Inflammatory macrophage treated with lipopolysaccharide for 1 hour (primary cell): ENCODE results near the gene ZNF283.
"Not testable (repeated sequence)": the region's sequence is repeated elsewhere in the genome, so short reads cannot be mapped to it uniquely, and the experiment has no call there.

Experiments used
- DNase-seq, 2 donors: peaks; one replicate each; pipeline ENCODE4 v3.0.0-alpha.2; 2020 to 2022

The ZNF283 gene

DNA sequence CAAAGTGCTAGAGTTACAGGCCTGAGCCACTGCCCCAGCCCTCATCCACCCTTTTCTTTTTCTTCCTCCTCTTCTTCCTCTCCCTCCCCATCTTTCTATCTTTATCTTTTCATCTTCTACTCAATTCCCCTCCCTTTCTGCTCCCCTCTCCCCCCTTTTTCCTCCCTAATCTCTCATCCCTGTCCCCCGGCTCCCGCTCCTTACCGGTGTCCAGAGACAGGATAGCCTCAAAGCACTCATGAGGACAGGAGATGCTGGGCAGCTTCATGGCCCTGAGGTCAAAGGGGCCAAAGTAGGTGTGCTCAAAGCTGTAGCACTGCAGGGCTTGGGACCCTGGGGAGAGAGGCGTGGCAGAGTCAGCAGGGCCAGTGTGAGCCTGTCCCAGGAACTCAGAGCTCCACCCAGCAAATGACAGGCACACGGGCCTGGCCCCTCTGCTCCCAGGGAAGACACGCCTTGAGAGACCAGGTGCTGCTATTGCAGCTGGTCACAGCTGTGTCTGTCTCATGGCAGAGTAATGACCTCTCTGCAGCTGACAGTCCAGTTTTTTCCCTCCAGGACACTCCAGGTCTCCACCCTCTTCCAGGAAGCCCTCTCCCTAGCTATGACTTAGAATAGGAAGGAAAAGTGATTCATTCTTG lies 27.5 kb upstream of the ZNF283 start:
- no peak for DNase-seq

GRCh38 chr19:43802216-43802951 lies 24.7 kb upstream of the ZNF283 start, which contains the start of gene LYPD5:
Gene LYPD5, minus strand, starts transcription at chr19:43802447. Its CDS starts 67 bp downstream, at chr19:43802380.
- no peak for DNase-seq

DNA sequence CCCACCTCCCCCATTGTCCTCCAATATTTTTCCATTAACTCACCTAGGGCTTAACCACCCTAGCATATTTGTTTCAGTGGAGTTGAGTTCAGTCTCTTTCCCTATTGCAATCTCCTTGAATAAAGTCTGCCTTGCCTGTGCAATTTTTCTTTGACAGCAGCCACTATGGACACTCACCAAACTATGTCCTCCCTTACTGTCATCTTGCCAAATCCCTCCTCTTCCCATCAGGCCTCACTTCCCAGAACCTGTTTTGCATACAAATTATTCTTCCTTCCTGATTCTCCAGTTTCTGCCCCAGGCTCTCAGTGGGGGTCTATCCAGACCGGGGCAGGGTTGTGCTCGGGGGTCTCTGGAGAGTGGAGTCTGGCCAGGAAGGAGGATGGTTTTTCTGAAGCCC lies 22.7 kb upstream of the ZNF283 start:
- DNase-seq, result no peak

DNA sequence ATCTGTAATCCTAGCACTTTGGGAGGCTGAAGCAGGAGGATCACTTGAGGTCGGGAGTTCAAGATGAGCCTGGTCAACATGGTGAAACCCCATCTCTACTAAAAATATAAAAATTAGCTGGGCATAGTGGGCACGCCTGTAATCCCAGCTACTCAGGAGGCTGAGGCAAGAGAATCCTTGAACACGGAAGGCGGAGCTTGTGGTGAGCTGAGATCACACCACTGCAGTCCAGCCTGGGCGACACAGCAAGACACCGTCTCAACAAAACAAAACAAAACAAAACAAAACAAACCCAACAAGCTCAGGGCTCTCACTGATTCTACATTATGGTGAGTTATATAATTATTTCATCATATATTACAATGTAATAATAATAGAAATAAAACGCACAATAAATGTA lies 20.7 kb upstream of the ZNF283 start:
- DNase-seq, result not testable (repeated sequence)

- no peak for DNase-seq
Observed at GRCh38 chr19:43806848-43807247, 20.3 kb upstream of the ZNF283 start.

DNA sequence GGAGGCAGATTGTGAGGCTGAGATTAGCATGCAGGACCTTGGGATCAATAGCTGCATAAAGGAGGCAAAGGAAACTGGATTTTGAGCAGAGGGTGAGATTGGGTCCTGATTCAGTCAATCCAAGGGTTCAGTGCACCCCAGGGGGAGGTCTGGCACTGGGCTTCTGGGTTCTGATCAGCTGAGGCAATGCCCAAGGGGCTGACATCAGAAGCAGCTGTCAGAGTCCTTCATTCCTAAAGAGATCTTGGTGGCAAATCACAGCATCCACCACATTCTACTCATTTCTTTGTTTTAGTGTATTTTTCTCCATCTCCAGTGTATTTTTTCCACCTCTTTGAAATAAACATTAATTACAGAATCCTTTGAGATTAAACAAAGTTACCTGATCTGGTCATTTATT lies 19.5 kb upstream of the ZNF283 start:
- DNase-seq, result no peak

DNA sequence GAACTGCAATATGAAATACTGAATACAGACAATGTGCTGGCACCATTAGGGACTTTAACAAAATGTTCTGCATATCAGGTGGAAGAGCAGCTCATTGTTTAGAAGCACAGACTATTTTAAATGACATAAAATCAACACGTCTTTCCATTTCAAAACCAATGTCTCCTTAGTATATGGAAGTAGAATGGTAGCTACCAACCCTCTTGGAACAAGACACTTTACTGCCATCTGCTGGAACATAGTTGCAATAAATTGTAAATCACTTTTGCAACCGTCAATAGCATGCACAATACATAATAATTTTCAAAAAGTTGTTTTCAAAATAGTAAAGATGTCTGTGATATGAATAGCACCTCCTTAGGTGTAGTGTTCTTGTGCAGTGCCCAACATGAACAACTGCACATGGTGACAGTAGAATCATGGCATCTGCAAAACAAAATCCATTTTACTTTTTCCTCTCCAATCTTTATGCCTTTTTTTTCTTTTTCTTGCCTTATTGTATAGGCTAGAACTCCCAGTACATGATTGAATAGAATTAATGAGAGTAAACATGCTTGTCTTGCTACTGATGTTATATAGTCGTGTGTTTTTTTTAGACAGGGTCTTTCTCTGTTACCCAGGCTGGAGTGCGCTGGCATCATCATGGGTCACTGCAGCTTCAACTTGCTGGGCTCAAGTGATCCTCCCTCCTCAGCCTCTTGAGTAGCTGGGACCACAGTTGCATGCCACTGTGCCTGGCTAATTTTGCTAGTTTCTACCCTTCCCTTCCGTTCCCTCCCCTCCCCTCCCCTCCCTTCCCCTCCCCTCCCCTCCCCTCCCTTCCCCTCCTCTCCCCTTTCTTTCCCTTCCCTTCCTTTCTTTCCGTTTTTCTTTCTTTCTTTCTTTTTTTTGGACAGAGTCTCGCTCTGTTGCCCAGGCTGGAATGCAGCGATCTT lies 17.1 kb upstream of the ZNF283 start:
- peak; percentile 64 to 83 for DNase-seq

- no peak for DNase-seq
Observed at GRCh38 chr19:43811837-43812236, 15.3 kb upstream of the ZNF283 start.

DNA sequence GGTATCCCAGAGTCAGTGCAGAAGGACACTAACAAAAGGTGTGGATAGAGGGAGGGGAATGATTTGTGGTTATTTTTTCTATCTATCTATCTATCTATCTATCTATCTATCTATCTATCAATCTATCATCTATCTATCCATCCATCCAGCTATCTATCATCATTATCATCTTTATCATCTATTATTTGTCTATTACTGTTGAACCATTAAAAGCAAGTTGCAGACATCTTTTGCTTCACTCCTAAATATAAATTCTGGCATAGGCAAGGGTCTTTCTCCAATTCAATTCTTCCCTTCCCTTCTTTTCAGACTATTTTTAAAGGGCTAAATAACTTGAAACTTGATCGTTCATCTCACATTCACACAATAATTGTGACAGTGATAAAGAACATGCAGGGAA lies 14.9 kb upstream of the ZNF283 start:
- no peak for DNase-seq

GRCh38 chr19:43812688-43813087 lies 14.4 kb upstream of the ZNF283 start:
- peak in 1 of 2 donors; percentile 19 for DNase-seq

- DNase-seq, result no peak
Observed at GRCh38 chr19:43814663-43815352, 12.3 kb upstream of the ZNF283 start.

DNA sequence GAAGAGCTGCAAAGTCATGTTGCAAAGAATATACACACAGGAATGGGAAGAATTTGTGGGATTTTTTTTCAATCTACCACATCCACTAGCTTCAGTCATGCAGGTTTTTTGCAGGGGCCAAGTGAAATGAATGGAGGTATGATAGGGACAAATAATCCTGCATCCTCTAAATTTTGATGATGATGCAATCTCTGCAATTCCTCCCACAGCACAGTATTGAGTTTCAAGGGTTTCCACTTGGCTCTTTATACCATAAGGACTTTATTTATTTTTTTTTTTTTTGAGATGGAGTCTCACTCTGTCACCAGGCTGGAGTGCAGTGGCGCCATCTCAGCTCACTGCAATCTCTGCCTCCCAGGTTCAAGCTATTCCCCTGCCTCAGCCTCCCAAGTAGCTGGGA lies 9.7 kb upstream of the ZNF283 start:
- not testable (repeated sequence) for DNase-seq

- no peak for DNase-seq
Observed at GRCh38 chr19:43818500-43818899, 8.6 kb upstream of the ZNF283 start.

DNA sequence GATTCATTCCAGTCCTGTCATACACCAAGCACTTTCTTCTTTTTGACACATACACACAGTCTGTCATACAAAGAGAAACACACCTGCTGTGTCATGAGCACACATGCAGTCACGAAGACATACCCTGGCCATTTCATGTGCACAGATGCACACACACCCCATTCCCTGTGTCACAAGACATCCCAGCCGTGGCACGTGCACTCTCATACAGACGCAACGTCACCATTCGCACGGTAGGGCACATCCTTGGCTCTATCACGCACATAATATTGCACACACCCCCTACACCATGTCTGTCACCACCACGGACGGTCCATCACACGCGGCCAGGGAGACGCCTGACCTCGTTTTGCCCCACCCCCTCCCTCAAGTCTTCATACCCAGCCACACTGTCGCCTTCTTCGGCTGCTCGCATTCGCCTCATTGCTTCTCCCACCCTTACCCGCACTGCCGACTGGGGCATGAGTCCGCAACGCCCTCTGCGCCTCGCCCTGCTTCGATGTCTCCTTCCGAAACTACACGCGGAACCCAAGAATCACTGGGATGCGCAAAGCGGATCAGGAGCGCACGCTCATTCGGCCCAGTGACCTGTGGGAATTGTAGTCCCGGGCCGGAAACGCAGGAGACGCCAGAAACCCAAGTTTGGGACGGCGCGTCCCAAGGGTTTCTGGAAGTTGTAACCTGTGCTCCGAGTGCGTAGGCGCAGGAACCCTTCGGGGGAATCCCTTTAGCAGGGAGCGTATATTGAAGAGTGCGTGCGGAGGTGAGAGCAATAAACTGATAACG lies 6.8 kb upstream of the ZNF283 start:
- peak; percentile 19 to 25 for DNase-seq

GRCh38 chr19:43820884-43821215 lies 6.3 kb upstream of the ZNF283 start:
- no peak for DNase-seq

GRCh38 chr19:43823856-43824255 lies 3.3 kb upstream of the ZNF283 start:
- not testable (repeated sequence) for DNase-seq

GRCh38 chr19:43824572-43824971 lies 2.5 kb upstream of the ZNF283 start:
- not testable (repeated sequence) for DNase-seq

- no peak for DNase-seq
Observed at GRCh38 chr19:43839139-43839538, 12.0 kb downstream of the ZNF283 start.

- DNase-seq, result no peak
Observed at GRCh38 chr19:43842007-43842406, 14.9 kb downstream of the ZNF283 start.

GRCh38 chr19:43847246-43847645 lies 20.1 kb downstream of the ZNF283 start:
- no peak for DNase-seq

DNA sequence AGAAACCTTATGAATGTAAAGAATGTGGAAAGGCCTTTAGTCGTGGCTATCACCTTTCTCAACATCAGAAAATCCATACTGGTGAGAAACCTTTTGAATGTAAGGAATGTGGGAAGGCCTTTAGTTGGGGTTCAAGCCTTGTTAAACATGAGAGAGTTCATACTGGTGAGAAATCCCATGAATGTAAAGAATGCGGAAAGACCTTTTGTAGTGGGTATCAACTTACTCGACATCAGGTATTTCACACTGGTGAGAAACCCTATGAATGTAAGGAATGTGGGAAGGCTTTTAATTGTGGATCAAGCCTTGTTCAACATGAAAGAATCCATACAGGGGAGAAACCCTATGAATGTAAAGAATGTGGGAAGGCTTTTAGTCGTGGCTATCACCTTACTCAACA lies 20.8 kb downstream of the ZNF283 start:
- no peak for DNase-seq

DNA sequence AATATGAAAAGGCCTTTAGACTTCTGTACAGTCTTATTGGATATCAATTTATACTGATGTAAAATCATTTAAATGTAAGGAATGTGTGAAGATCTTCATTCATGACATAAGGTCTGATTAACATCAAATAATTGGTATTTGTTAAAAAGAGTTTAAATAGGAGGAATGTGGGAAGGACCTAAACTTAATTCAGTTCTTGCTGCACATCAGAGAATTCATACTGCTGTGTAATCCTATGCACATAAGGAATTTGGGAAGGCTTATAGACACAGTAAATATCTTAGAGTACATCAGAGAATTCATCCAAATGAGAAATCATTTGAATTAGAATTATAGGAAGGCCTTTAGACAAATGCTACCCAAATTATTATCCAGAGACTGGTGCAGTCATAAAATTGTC lies 21.7 kb downstream of the ZNF283 start:
- DNase-seq, result no peak
